Calu3 (cell line): ENCODE measurements around the gene ACTR8. TPM values are rescaled to one million over a fixed set of nuclear protein-coding genes. Genes with fewer than 3 reads are reported as not detected.

Experiments used
- BruUV-seq: library from RNA; stranded (reverse); fragments of 400-500 nt; replicated peaks from 2 replicates; lab custom pipeline; 2021; lab: Mats Ljungman, UMichigan
- CTCF ChIA-PET: fragments of 300-600 bp; sonication (Branson Sonifier 250); formaldehyde crosslinking; loops from one replicate; lab custom pipeline; 2022; ENCODE audit warnings: antibody characterized with exemption; lab: Charles Lee
- DNase-seq: peaks from one replicate; pipeline ENCODE4 v3.0.0; 2022
- H3K27ac Mint-ChIP-seq: one replicate; pipeline ENCODE4 v1.8.0; 2022; ENCODE audit warnings: mixed read lengths; ENCODE audit not compliant: unreplicated experiment
- H3K27me3 Mint-ChIP-seq: one replicate; pipeline ENCODE4 v1.8.0; 2022; ENCODE audit warnings: mixed read lengths; ENCODE audit not compliant: unreplicated experiment
- H3K36me3 Mint-ChIP-seq: one replicate; pipeline ENCODE4 v1.8.0; 2022; ENCODE audit warnings: mild to moderate bottlenecking, moderate library complexity, mixed read lengths; ENCODE audit not compliant: insufficient read depth, unreplicated experiment
- H3K4me1 Mint-ChIP-seq: one replicate; pipeline ENCODE4 v1.8.0; 2022; ENCODE audit warnings: mild to moderate bottlenecking, low read depth, mixed read lengths; ENCODE audit not compliant: unreplicated experiment
- H3K4me3 Mint-ChIP-seq: one replicate; pipeline ENCODE4 v1.8.0; 2022; ENCODE audit warnings: mild to moderate bottlenecking, low read depth, moderate library complexity, mixed read lengths; ENCODE audit not compliant: unreplicated experiment
- H3K9me3 Mint-ChIP-seq: one replicate; pipeline ENCODE4 v1.8.0; 2022; ENCODE audit warnings: low read depth, mixed read lengths; ENCODE audit not compliant: unreplicated experiment
- intact Hi-C: fragments of 100-400 bp; cut with micrococcal nuclease; formaldehyde crosslinking; loops from one replicate; pipeline ENCODE4 v1.10.0; 2022; ENCODE audit not compliant: unreplicated experiment
- total RNA-seq: library from RNA; stranded (reverse); gene quantifications from 2 replicates; pipeline ENCODE4 v1.2.3, GENCODE V29; 2022
- TF ChIP-seq, protein P1 (sequence below): fragments of 200-600 bp; IDR thresholded peaks from one replicate; pipeline ENCODE4 v1.8.0; 2022; ENCODE audit warnings: antibody characterized with exemption; ENCODE audit not compliant: unreplicated experiment

ACTR8 gene
- total RNA-seq, 1 experiment from 2014 or later, result 21.5 TPM

DNA sequence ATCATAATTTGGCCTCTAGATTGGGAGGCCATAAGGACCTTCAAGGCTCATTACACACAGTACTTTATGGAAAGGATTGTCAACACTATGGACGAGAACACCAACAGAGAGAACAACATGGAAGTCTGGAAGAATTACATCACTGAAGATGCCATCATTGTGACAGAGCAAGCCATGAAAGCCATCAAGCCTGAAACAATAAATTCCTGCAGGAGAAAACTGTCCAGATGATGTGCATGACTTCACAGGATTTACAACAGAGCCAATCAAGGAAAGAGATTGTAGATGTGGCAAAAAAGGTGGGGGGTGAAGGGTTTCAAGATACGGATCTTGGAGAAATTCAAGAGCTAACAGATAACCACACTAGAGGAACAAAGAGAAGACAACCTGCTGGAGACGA, 19.7 kb downstream of the ACTR8 start:
- no TSS peak for BruUV-seq
- no peaks in the 10 kb centered on the region for H3K27me3 Mint-ChIP-seq
- CTCF ChIA-PET, result no interaction called here
- no peaks in the 10 kb centered on the region for H3K9me3 Mint-ChIP-seq
- H3K4me3 Mint-ChIP-seq, result no peak overlapping the region
- no peak overlapping the region for H3K27ac Mint-ChIP-seq
- TF ChIP-seq, protein P1, sequence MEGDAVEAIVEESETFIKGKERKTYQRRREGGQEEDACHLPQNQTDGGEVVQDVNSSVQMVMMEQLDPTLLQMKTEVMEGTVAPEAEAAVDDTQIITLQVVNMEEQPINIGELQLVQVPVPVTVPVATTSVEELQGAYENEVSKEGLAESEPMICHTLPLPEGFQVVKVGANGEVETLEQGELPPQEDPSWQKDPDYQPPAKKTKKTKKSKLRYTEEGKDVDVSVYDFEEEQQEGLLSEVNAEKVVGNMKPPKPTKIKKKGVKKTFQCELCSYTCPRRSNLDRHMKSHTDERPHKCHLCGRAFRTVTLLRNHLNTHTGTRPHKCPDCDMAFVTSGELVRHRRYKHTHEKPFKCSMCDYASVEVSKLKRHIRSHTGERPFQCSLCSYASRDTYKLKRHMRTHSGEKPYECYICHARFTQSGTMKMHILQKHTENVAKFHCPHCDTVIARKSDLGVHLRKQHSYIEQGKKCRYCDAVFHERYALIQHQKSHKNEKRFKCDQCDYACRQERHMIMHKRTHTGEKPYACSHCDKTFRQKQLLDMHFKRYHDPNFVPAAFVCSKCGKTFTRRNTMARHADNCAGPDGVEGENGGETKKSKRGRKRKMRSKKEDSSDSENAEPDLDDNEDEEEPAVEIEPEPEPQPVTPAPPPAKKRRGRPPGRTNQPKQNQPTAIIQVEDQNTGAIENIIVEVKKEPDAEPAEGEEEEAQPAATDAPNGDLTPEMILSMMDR, result no peak
- no peak for DNase-seq
- no peaks in the 10 kb centered on the region for H3K4me1 Mint-ChIP-seq
- intact Hi-C loops, result no loop called here
- H3K36me3 Mint-ChIP-seq, result peaks cover 14% of the 10 kb centered on the region

DNA sequence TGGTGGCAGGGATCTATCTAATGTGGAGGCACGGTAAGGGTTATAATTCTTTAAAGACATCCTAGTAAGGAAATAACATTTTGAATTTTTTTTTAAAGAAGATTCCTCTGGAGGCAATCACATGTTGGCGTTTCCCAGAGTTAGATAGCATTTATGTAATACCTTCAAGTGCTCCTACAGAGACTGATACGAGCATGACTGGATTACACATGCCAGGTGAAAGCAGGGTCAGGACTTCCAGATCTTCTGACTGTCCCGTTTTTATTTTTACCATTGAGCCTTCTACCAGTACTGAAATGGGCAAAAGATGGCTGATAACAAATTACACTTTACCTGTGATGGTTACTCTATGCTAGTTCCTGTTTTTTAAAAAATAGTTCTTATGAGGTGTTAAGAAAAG, 21.8 kb downstream of the ACTR8 start:
- CTCF ChIA-PET, result interaction anchor here (0.6 kb wide), 1 partner anchor 511 kb away, joined by 4 read pairs; no protein-coding TSS in a partner anchor
- H3K27me3 Mint-ChIP-seq, result no peaks in the 10 kb centered on the region
- H3K9me3 Mint-ChIP-seq, result no peaks in the 10 kb centered on the region
- no peak for DNase-seq
- peaks cover 14% of the 10 kb centered on the region for H3K36me3 Mint-ChIP-seq
- TF ChIP-seq, protein P1, result no peak
- no peaks in the 10 kb centered on the region for H3K4me1 Mint-ChIP-seq
- intact Hi-C loops, result no loop called here
- BruUV-seq, result no TSS peak
- H3K4me3 Mint-ChIP-seq, result no peak overlapping the region
- no peak overlapping the region for H3K27ac Mint-ChIP-seq

DNA sequence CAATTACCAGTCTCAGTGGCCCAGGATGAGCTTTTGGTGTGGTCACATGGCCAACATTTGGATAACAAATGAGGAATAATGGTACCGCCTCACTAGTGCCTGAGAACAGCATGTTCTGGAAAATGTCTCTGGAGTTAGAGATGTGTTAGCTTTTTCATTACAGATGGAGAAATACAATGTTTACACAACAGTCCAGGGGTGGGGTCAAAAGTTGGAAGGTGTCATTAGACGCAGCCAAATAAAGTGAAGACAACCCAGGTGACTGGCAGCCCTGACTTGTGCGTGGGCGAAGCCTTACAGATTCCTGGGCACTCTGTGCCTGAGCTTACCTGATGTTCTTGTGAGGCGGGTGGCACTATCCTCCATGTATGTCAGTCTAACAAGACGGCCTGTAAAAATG, 22.8 kb downstream of the ACTR8 start:
- peak overlapping the region; percentile 28 for H3K27ac Mint-ChIP-seq
- TF ChIP-seq, protein P1, result no peak
- DNase-seq, result no peak
- no peaks in the 10 kb centered on the region for H3K9me3 Mint-ChIP-seq
- no peaks in the 10 kb centered on the region for H3K27me3 Mint-ChIP-seq
- no peak overlapping the region for H3K4me3 Mint-ChIP-seq
- CTCF ChIA-PET, result no interaction called here
- peaks cover 11% of the 10 kb centered on the region for H3K36me3 Mint-ChIP-seq
- intact Hi-C loops, result no loop called here
- no peaks in the 10 kb centered on the region for H3K4me1 Mint-ChIP-seq
- no TSS peak for BruUV-seq

DNA sequence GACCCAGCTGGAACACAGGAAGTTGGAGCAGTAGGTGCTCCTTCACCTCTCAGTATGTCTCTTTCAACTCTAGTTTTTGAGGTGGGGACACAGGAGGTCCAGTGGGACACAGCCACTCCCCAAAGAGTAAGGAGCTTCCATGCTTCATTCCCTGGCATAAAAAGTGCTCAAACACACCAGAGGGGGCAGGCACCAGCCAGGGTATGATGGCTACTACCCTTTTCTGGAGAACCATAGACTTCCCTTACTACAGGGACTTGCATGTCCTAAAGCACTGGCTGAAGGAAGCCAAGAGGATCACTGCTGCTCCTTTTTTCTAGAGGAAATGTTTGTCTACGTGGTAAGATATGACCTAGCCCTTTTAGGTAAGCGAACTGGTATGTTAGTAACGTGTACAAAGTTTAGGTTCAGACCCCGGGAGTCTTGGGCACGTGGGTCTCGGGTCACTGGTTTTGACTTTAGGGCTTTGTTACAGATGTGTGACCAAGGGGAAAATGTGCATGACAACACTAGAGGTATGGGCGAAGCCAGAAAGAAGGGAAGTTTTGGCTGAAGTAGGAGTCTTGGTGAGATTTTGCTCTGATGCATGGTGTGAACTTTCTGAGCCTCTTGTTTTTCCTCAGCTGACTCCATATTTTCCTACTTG, 23.7 kb downstream of the ACTR8 start:
- Mint-ChIP-seq H3K27me3 (no peaks in the 10 kb centered on the region), H3K4me3 (no peak overlapping the region), H3K36me3 (peaks cover 7% of the 10 kb centered on the region), H3K4me1 (no peaks in the 10 kb centered on the region), H3K9me3 (no peaks in the 10 kb centered on the region), H3K27ac (peak overlapping the region; percentile 28)
- CTCF ChIA-PET, result no interaction called here
- BruUV-seq, result no TSS peak
- TF ChIP-seq, protein P1, result no peak
- intact Hi-C loops, result no loop called here
- DNase-seq, result no peak
